Measurements from ENCODE around the gene ACTL8.
A peak's percentile ranks its signal among the peaks of the same experiment; 100 is the strongest.

The ACTL8 gene

DNA sequence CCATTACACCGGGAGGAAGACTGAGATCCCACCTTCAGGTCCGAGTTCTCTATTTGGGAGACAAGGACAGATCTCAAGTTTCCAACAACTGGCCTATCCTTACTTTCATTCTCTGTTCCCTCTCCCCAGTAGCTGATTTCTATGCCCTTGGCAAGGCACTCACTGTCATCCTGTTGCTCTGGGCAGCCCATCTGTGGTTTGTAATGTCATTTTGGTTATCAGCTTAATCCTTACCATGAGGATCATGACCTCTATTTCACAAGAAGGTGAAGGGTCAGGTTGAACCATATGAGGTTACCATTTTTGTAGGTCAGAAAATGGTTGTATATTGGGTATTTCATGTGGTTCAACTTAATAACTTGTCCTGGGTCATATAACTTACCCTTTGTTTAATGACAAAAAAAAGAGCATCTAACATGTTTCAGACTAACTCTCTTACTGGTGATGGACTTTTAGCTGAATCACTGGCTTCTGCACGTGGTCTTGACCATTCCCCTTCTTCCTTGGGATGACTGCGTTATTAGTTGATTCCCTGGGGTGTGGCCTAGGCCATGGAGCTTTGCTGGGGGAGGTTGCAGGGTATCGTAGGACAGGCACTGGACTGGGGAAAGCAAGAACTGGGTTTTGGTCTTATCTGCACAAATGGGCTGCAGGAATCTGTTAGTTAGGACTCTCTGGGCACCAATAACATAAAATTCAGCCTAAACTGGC, 120.2 kb downstream of the ACTL8 start:
- H3K4me3 ChIP-seq (ENCODE audit: low read depth, low read length) = no peak overlapping the region
- peak; percentile 31 for DNase-seq (ENCODE audit: low read depth)
- TF ChIP-seq, protein P1, sequence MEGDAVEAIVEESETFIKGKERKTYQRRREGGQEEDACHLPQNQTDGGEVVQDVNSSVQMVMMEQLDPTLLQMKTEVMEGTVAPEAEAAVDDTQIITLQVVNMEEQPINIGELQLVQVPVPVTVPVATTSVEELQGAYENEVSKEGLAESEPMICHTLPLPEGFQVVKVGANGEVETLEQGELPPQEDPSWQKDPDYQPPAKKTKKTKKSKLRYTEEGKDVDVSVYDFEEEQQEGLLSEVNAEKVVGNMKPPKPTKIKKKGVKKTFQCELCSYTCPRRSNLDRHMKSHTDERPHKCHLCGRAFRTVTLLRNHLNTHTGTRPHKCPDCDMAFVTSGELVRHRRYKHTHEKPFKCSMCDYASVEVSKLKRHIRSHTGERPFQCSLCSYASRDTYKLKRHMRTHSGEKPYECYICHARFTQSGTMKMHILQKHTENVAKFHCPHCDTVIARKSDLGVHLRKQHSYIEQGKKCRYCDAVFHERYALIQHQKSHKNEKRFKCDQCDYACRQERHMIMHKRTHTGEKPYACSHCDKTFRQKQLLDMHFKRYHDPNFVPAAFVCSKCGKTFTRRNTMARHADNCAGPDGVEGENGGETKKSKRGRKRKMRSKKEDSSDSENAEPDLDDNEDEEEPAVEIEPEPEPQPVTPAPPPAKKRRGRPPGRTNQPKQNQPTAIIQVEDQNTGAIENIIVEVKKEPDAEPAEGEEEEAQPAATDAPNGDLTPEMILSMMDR (conservative IDR thresholded peaks at IDR 0.05; ENCODE audit: low read depth, low read length) = no peak

DNA sequence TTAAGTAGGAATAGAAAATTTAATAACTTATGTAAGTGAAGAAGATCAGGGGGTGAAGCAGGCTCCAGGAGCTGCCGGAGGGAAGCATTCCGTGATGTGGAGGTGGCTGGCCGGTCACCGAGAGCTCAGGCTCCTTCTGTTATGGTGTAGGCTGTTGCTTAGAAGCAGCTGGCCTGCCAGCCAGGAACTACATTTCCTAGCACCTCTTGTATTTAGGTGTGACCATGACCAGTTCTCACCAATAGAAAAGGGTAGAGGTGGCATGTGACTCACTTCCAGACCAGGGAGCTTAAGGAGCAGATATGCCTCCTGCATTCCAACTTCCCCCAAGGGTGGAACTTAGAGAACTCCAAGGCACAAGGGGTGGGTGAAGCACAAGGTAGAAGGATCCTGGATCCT, 120.7 kb downstream of the ACTL8 start:
- TF ChIP-seq, protein P1 (conservative IDR thresholded peaks at IDR 0.05; ENCODE audit: low read depth, low read length) = no peak
- peak; percentile 42 for DNase-seq (ENCODE audit: low read depth)
- no peak overlapping the region for H3K4me3 ChIP-seq (ENCODE audit: low read depth, low read length)
